A549 (cell line): ENCODE data around the gene P4HA2. TPM values are rescaled to one million over a fixed set of nuclear protein-coding genes. Genes with fewer than 3 reads are reported as not detected.

ENCODE experiments used
- ATAC-seq, 2 experiments: fragments of 200-7000 bp in 1 of 2; fragments of >200 bp in 1 of 2; cut with Nextera tagmentation in 1 of 2; cut with Tn5 transposase in 1 of 2; 3 replicates each; pipeline versions ENCODE4 v1.8.0 to v1.9.1; 2018 to 2020; ENCODE audit warnings: mild to moderate bottlenecking in 1 of 2, moderate library complexity in 1 of 2
- CTCF ChIA-PET: fragments of 300-600 bp; sonication (Branson Sonifier 250); formaldehyde crosslinking; extraction: SDS; loops from one replicate; lab custom pipeline; 2021; ENCODE audit warnings: antibody characterized with exemption, inconsistent platforms; lab: Yijun Ruan, JAX
- POLR2A ChIA-PET: fragments of 350-600 bp; formaldehyde crosslinking; extraction: SDS; loops from one replicate; lab custom pipeline; 2021; ENCODE audit warnings: antibody characterized with exemption, inconsistent platforms; lab: Yijun Ruan, JAX
- DNase-seq, 2 experiments: peaks; one replicate each; pipeline versions ENCODE4 v3.0.0 to v3.0.0-alpha.2; 2011 to 2016; ENCODE audit warnings: low read depth in 1 of 2, low spot score in 1 of 2
- FAIRE-seq: peaks from 2 replicates; lab custom pipeline; 2011; peaks lifted over from hg19 to GRCh38; lab: Jason Lieb, UNC
- H3K27ac ChIP-seq, 2 experiments: fragments of >200 bp; sonication (Bioruptor Twin); formaldehyde crosslinking; 3 replicates each; pipeline ENCODE4 v1.5.1; 2016 to 2017
- H3K4me1 ChIP-seq: fragments of >200 bp; sonication (Bioruptor Twin); formaldehyde crosslinking; 3 replicates; pipeline ENCODE4 v1.6.1; 2016
- H3K4me2 ChIP-seq: fragments of >200 bp; sonication (Bioruptor Twin); formaldehyde crosslinking; 3 replicates; pipeline ENCODE4 v1.6.1; 2016
- H3K4me3 ChIP-seq: fragments of >200 bp; sonication (Bioruptor Twin); formaldehyde crosslinking; 3 replicates; pipeline ENCODE4 v1.5.1; 2016
- H3K9me3 ChIP-seq: fragments of >200 bp; sonication (Bioruptor Twin); formaldehyde crosslinking; 3 replicates; pipeline ENCODE4 v1.6.1; 2016
- ATOH8 ChIP-seq: fragments of 250-450 bp; sonication (Bioruptor Pico); IDR thresholded peaks from 2 replicates; pipeline ENCODE4 v1.5.0; 2020; ENCODE audit warnings: low read depth, mild to moderate bottlenecking, moderate library complexity
- BCL3 ChIP-seq: fragments of >200 bp; sonication (Bioruptor Twin); formaldehyde crosslinking; IDR thresholded peaks from 3 replicates; pipeline ENCODE4 v1.6.1; 2016
- BHLHE40 ChIP-seq: IDR thresholded peaks from 2 replicates; pipeline ENCODE4 v1.6.1; 2012; ENCODE audit warnings: low read depth, low read length, inconsistent platforms
- EHF ChIP-seq: fragments of 250-450 bp; sonication (Bioruptor Pico); IDR thresholded peaks from 2 replicates; pipeline ENCODE4 v1.5.0; 2020; ENCODE audit warnings: mild to moderate bottlenecking
- EHMT2 ChIP-seq: fragments of 200-600 bp; sonication (generic); IDR thresholded peaks from 2 replicates; pipeline ENCODE4 v1.6.1; 2016; ENCODE audit warnings: antibody characterized with exemption, low read depth, mild to moderate bottlenecking, moderate library complexity
- ELK1 ChIP-seq: fragments of 150-350 bp; IDR thresholded peaks from 2 replicates; pipeline ENCODE4 v1.6.1; 2014; ENCODE audit warnings: low read depth, mild to moderate bottlenecking, low read length
- FOSB ChIP-seq: fragments of 250-450 bp; sonication (Bioruptor Pico); IDR thresholded peaks from 2 replicates; pipeline ENCODE4 v1.5.0; 2020; ENCODE audit warnings: mild to moderate bottlenecking, moderate library complexity
- HDAC2 ChIP-seq: fragments of 200-600 bp; sonication (generic); IDR thresholded peaks from 2 replicates; pipeline ENCODE4 v1.6.1; 2016
- HMGXB4 ChIP-seq: fragments of 250-450 bp; sonication (Bioruptor Pico); IDR thresholded peaks from 2 replicates; pipeline ENCODE4 v1.5.0; 2021; ENCODE audit warnings: mild to moderate bottlenecking, moderate library complexity, borderline replicate concordance
- HOXB13 ChIP-seq: fragments of 250-450 bp; sonication (Bioruptor Pico); IDR thresholded peaks from 2 replicates; pipeline ENCODE4 v1.5.0; 2020; ENCODE audit warnings: low read depth, mild to moderate bottlenecking, moderate library complexity
- KDM1A ChIP-seq: fragments of 200-600 bp; sonication (generic); IDR thresholded peaks from 2 replicates; pipeline ENCODE4 v1.6.1; 2016; ENCODE audit warnings: low read depth, mild to moderate bottlenecking
- KDM5A ChIP-seq: fragments of 200-600 bp; sonication (generic); IDR thresholded peaks from 2 replicates; pipeline ENCODE4 v1.6.1; 2016; ENCODE audit warnings: antibody characterized with exemption, mild to moderate bottlenecking
- MYC ChIP-seq: IDR thresholded peaks from 2 replicates; pipeline ENCODE4 v1.6.1; 2012; ENCODE audit warnings: mild to moderate bottlenecking, inconsistent platforms, low read length, improper control_type of control experiment, borderline replicate concordance
- NPAS2 ChIP-seq: fragments of 250-450 bp; sonication (Bioruptor Pico); IDR thresholded peaks from 2 replicates; pipeline ENCODE4 v1.8.0; 2022; ENCODE audit warnings: mild to moderate bottlenecking, moderate library complexity, borderline replicate concordance
- PHF8 ChIP-seq: fragments of 200-600 bp; sonication (generic); IDR thresholded peaks from 2 replicates; pipeline ENCODE4 v1.6.1; 2016; ENCODE audit warnings: low read depth, mild to moderate bottlenecking, antibody characterized with exemption, moderate library complexity, borderline replicate concordance
- RAD21 ChIP-seq, 2 experiments: fragments of >200 bp in 1 of 2; sonication (Bioruptor Twin) in 1 of 2; formaldehyde crosslinking in 1 of 2; IDR thresholded peaks in 1 of 2; conservative IDR thresholded peaks in 1 of 2; 2 replicates in 1 of 2; 3 replicates in 1 of 2; pipeline ENCODE4 v1.6.1; 2012 to 2018; ENCODE audit warnings: inconsistent platforms in 1 of 2
- RCOR1 ChIP-seq: fragments of 150-350 bp; IDR thresholded peaks from 2 replicates; pipeline ENCODE4 v1.6.1; 2014; ENCODE audit warnings: antibody characterized with exemption, low read length, low read depth
- RFX5 ChIP-seq: fragments of 450-650 bp; IDR thresholded peaks from 2 replicates; pipeline ENCODE4 v1.7.1; 2014; ENCODE audit warnings: antibody characterized with exemption, mild to moderate bottlenecking, moderate library complexity
- RNF2 ChIP-seq: fragments of 200-600 bp; sonication (generic); IDR thresholded peaks from 2 replicates; pipeline ENCODE4 v1.6.1; 2016; ENCODE audit warnings: low read depth, mild to moderate bottlenecking, antibody characterized with exemption, moderate library complexity, borderline replicate concordance
- SREBF2 ChIP-seq: fragments of 450-650 bp; IDR thresholded peaks from 2 replicates; pipeline ENCODE4 v1.6.1; 2014; ENCODE audit warnings: mild to moderate bottlenecking, moderate library complexity
- ZC3H11A ChIP-seq: fragments of 450-650 bp; IDR thresholded peaks from 2 replicates; pipeline ENCODE4 v1.6.1; 2014; ENCODE audit warnings: antibody characterized with exemption, mild to moderate bottlenecking
- WGBS: methylation state at CpG from one replicate; pipeline ENCODE4 v1.1.6; 2017; ENCODE audit errors: missing lambda C conversion rate; 5-methylcytosine and 5-hydroxymethylcytosine counted together
- polyA plus RNA-seq, 4 experiments: library from polyadenylated mRNA; depleted of rRNA in 3 of 4; stranded (reverse); fragments of >200 nt; fragmentation: RNase III in 1 of 4; extraction: RNeasy Plus Mini Kit Qiagen cat#74134 plus additional on column Dnase treatment in 1 of 4; gene quantifications; 2 replicates in 3 of 4; 3 replicates in 1 of 4; pipeline ENCODE4 v1.2.3, GENCODE V29; 2011 to 2017

Gene P4HA2
- polyA plus RNA-seq, 2 of the 4 experiments (the other 2 are of a cell fraction) = 36.4 to 45.0 TPM

GRCh38 chr5:132257131-132258101, 29.8 kb upstream of the P4HA2 start, which contains the start of gene PDLIM4:
Gene PDLIM4, plus strand, starts transcription at chr5:132257696. Its CDS starts 39 bp downstream, at chr5:132257735.
- ChIA-PET CTCF (interaction anchor here (0.9 to 3.0 kb wide), 3 partner anchors 15 to 19 kb away, joined by 3 to 13 read pairs (median 5); no protein-coding TSS in a partner anchor), POLR2A (no interaction called here)
- H3K27ac ChIP-seq = peak within 1 kb of the TSS in 1 of 2 experiments; percentile 54; a peak in 3 of 6 replicates
- ATAC-seq (no peak), DNase-seq (no peak), FAIRE-seq (no peak)
- H3K4me3 ChIP-seq = no peak within 1 kb of the TSS
- TF ChIP-seq SREBF2 = no peak
- no peak for TF ChIP-seq MYC
- no peak for TF ChIP-seq RAD21 (conservative IDR thresholded peaks at IDR 0.05 in 1 of 2, IDR thresholded peaks at IDR 0.05 in 1 of 2)
- TF ChIP-seq ATOH8 (CRISPR knock-in tag) = no peak
- no peak for TF ChIP-seq PHF8
- no peak for TF ChIP-seq ELK1
- no peak for TF ChIP-seq EHF (CRISPR knock-in tag)
- no peak for TF ChIP-seq KDM5A
- no peak for TF ChIP-seq BHLHE40
- TF ChIP-seq RFX5 = no peak
- no peak for TF ChIP-seq HOXB13 (CRISPR knock-in tag)
- no peak for TF ChIP-seq RNF2
- TF ChIP-seq RCOR1 = no peak
- TF ChIP-seq KDM1A = no peak
- no peak for TF ChIP-seq BCL3
- no peak for TF ChIP-seq HDAC2
- H3K4me2 ChIP-seq = no peak within 1 kb of the TSS
- peaks cover 24% of the 10 kb centered on the region for H3K4me1 ChIP-seq
- H3K9me3 ChIP-seq = no peaks in the 10 kb centered on the region
- WGBS = 90% methylated on average over 48 of the region's 88 CpGs

GRCh38 chr5:132256783-132257130, 29.1 kb upstream of the P4HA2 start:
- peaks cover 24% of the 10 kb centered on the region for H3K4me1 ChIP-seq
- no peak for ATAC-seq
- POLR2A ChIA-PET = no interaction called here
- TF ChIP-seq EHMT2 = no peak
- no peak for TF ChIP-seq HMGXB4 (CRISPR knock-in tag)
- no peak for TF ChIP-seq PHF8
- no peak for TF ChIP-seq ZC3H11A
- TF ChIP-seq FOSB (CRISPR knock-in tag) = no peak
- no peak for TF ChIP-seq NPAS2 (CRISPR knock-in tag)
- TF ChIP-seq KDM5A = no peak
- TF ChIP-seq, all 56 proteins: peak for 0
- no peaks in the 10 kb centered on the region for H3K9me3 ChIP-seq
- 77% methylated on average over 6 of the region's 6 CpGs for WGBS
- no peak overlapping the region for H3K4me3 ChIP-seq
- FAIRE-seq = no peak
- CTCF ChIA-PET = interaction anchor here (2.4 to 3.0 kb wide), 2 partner anchors 16 to 18 kb away, joined by 5 to 13 read pairs; no protein-coding TSS in a partner anchor
- no peak overlapping the region for H3K4me2 ChIP-seq
- DNase-seq = no peak
- no peak overlapping the region for H3K27ac ChIP-seq
